Prostate gland (tissue), 2 donors: ENCODE measurements around the gene LPIN1. TPM values are rescaled to one million over a fixed set of nuclear protein-coding genes. Genes with fewer than 3 reads are reported as not detected.

Experiments
- DNase-seq: peaks from one replicate; pipeline ENCODE4 v3.0.0-alpha.2; 2019; ENCODE audit warnings: low spot score
- H3K27ac ChIP-seq, 2 donors: fragments of 200-600 bp; sonication (generic); 2 replicates each; pipeline ENCODE4 v1.5.1; 2017 to 2019
- H3K27me3 ChIP-seq: fragments of 200-600 bp; sonication (generic); replicated peaks from 2 replicates; pipeline ENCODE4 v1.5.1; 2019; ENCODE audit not compliant: insufficient read depth
- H3K36me3 ChIP-seq, 2 donors: fragments of 200-600 bp; sonication (generic); 1 replicate in 1 of 2; 2 replicates in 1 of 2; pipeline versions ENCODE4 v1.5.1 to v1.8.1; 2017 to 2019
- H3K4me1 ChIP-seq: fragments of 200-600 bp; sonication (generic); replicated peaks from 2 replicates; pipeline ENCODE4 v1.5.1; 2019
- H3K4me3 ChIP-seq, 2 donors: fragments of 200-600 bp; sonication (generic); 2 replicates each; pipeline ENCODE4 v1.5.1; 2017 to 2019
- H3K9me3 ChIP-seq: fragments of 200-600 bp; sonication (generic); 2 replicates; pipeline ENCODE4 v1.5.1; 2017
- CTCF ChIP-seq, 4 experiments: fragments of 200-600 bp in 2 of 4; fragments of 450-650 bp in 2 of 4; sonication (generic) in 2 of 4; IDR thresholded peaks; 1 replicate in 3 of 4; 2 replicates in 1 of 4; pipeline ENCODE4 v1.5.1; 2016 to 2019; ENCODE audit warnings: antibody characterized with exemption in 4 of 4, mild to moderate bottlenecking in 2 of 4, moderate library complexity in 2 of 4
- POLR2A ChIP-seq: fragments of 450-650 bp; IDR thresholded peaks from one replicate; pipeline ENCODE4 v1.6.1; 2016; ENCODE audit warnings: antibody characterized with exemption, mild to moderate bottlenecking
- POLR2AphosphoS5 ChIP-seq: sonication (generic); formaldehyde crosslinking; IDR thresholded peaks from one replicate; pipeline ENCODE4 v1.6.1; 2017; ENCODE audit warnings: antibody characterized with exemption
- WGBS: methylation state at CpG from one replicate; pipeline ENCODE4 v1.1.5; 2018; 5-methylcytosine and 5-hydroxymethylcytosine counted together
- intact Hi-C: fragments of 100-400 bp; cut with DNase I; formaldehyde crosslinking; loops from one replicate; pipeline ENCODE4 v1.14.2; 2022
- total RNA-seq, 2 donors: library from RNA; depleted of rRNA; stranded (reverse); fragments of >200 nt; gene quantifications; one replicate each; pipeline ENCODE4 v1.1.0, GENCODE V29; 2016

LPIN1 gene
- total RNA-seq, 2 donors from 2014 or later = 18.2 to 57.1 TPM

GRCh38 chr2:11750917-11751316 is 4.5 kb downstream of the LPIN1 start:
- H3K27ac ChIP-seq = peak overlapping the region; percentile 1 to 59
- no peaks in the 10 kb centered on the region for H3K36me3 ChIP-seq
- WGBS = 43% methylated on average over 7 of the region's 7 CpGs
- TF ChIP-seq POLR2A (no peak), POLR2AphosphoS5 (peak; percentile 64)
- H3K4me3 ChIP-seq = no peak overlapping the region
- DNase-seq = peak; percentile 33
- no peaks in the 10 kb centered on the region for H3K9me3 ChIP-seq
- H3K4me1 ChIP-seq = peaks cover 2% of the 10 kb centered on the region
- no peaks in the 10 kb centered on the region for H3K27me3 ChIP-seq
- intact Hi-C loops = no loop called here

- no peak for DNase-seq
- H3K4me3 ChIP-seq = no peak overlapping the region
- intact Hi-C loops = no loop called here
- no peaks in the 10 kb centered on the region for H3K27me3 ChIP-seq
- no peaks in the 10 kb centered on the region for H3K9me3 ChIP-seq
- no peak for TF ChIP-seq POLR2AphosphoS5
- H3K36me3 ChIP-seq = no peaks in the 10 kb centered on the region
- H3K4me1 ChIP-seq = peaks cover 2% of the 10 kb centered on the region
- H3K27ac ChIP-seq = peak overlapping the region in 1 of 2 donors; percentile 27
- 92% methylated on average over 8 of the region's 8 CpGs for WGBS
Measured at GRCh38 chr2:11752906-11753305, 6.5 kb downstream of the LPIN1 start.

- no peak for DNase-seq
- TF ChIP-seq CTCF (IDR thresholded peaks at IDR 0.05) (no peak), POLR2AphosphoS5 (peak; percentile 37), POLR2A (no peak)
- Histone ChIP-seq H3K9me3 (no peaks in the 10 kb centered on the region), H3K27me3 (no peaks in the 10 kb centered on the region), H3K27ac (peak overlapping the region in 1 of 2 donors; percentile 27), H3K4me1 (peaks cover 2% of the 10 kb centered on the region), H3K4me3 (no peak overlapping the region), H3K36me3 (no peaks in the 10 kb centered on the region)
- WGBS = 15% methylated on average over 5 of the region's 5 CpGs
- intact Hi-C loops = no loop called here
Measured at GRCh38 chr2:11753452-11753885, 7.0 kb downstream of the LPIN1 start.

GRCh38 chr2:11753886-11754699 is 7.7 kb downstream of the LPIN1 start:
- Histone ChIP-seq H3K27ac (peak overlapping the region in 1 of 2 donors; percentile 27), H3K4me3 (no peak overlapping the region), H3K27me3 (no peaks in the 10 kb centered on the region), H3K4me1 (peaks cover 2% of the 10 kb centered on the region), H3K9me3 (no peaks in the 10 kb centered on the region), H3K36me3 (no peaks in the 10 kb centered on the region)
- peak; percentile 28 for DNase-seq
- intact Hi-C loops = no loop called here
- WGBS = 38% methylated on average over 15 of the region's 15 CpGs
- TF ChIP-seq POLR2AphosphoS5 (peak; percentile 28), POLR2A (no peak)

- 82% methylated on average over 2 of the region's 2 CpGs for WGBS
- Histone ChIP-seq H3K4me3 (no peak overlapping the region), H3K9me3 (no peaks in the 10 kb centered on the region), H3K27me3 (no peaks in the 10 kb centered on the region), H3K4me1 (peaks cover 2% of the 10 kb centered on the region), H3K36me3 (no peaks in the 10 kb centered on the region), H3K27ac (no peak overlapping the region)
- no peak for DNase-seq
- intact Hi-C loops = no loop called here
- TF ChIP-seq POLR2A (no peak), POLR2AphosphoS5 (no peak), CTCF (IDR thresholded peaks at IDR 0.05) (no peak)
Measured at GRCh38 chr2:11754700-11755015, 8.2 kb downstream of the LPIN1 start.

- no peak overlapping the region for H3K4me3 ChIP-seq
- TF ChIP-seq CTCF (IDR thresholded peaks at IDR 0.05) = no peak
- no peak for TF ChIP-seq POLR2AphosphoS5
- TF ChIP-seq POLR2A = no peak
- H3K4me1 ChIP-seq = peaks cover 2% of the 10 kb centered on the region
- no peak for DNase-seq
- intact Hi-C loops = no loop called here
- no peak overlapping the region for H3K27ac ChIP-seq
- H3K9me3 ChIP-seq = no peaks in the 10 kb centered on the region
- 55% methylated on average over 4 of the region's 4 CpGs for WGBS
- H3K27me3 ChIP-seq = no peaks in the 10 kb centered on the region
- H3K36me3 ChIP-seq = no peaks in the 10 kb centered on the region
Measured at GRCh38 chr2:11757101-11757500, 10.7 kb downstream of the LPIN1 start.
